ENCODE data around the gene C13orf42.

DNA sequence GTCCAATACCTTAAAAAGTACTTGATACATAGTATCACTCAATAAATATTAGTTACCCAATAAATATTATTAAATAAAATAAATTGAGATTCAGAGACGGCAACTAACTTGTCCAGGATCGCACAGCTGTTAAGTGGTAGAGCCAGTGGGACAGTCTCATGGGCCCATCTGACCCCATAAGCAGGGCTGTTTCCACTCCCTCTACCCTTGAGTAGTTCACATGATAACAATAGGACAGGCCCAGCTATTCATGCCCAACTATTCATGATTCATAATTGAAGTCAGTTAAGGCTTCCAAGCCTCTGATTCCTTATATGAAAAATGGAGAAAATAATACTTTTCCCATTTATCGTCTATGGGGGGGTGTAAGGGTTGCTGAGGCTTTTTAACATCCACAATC lies 78.2 kb downstream of the C13orf42 start:
- TF ChIP-seq, protein P1, sequence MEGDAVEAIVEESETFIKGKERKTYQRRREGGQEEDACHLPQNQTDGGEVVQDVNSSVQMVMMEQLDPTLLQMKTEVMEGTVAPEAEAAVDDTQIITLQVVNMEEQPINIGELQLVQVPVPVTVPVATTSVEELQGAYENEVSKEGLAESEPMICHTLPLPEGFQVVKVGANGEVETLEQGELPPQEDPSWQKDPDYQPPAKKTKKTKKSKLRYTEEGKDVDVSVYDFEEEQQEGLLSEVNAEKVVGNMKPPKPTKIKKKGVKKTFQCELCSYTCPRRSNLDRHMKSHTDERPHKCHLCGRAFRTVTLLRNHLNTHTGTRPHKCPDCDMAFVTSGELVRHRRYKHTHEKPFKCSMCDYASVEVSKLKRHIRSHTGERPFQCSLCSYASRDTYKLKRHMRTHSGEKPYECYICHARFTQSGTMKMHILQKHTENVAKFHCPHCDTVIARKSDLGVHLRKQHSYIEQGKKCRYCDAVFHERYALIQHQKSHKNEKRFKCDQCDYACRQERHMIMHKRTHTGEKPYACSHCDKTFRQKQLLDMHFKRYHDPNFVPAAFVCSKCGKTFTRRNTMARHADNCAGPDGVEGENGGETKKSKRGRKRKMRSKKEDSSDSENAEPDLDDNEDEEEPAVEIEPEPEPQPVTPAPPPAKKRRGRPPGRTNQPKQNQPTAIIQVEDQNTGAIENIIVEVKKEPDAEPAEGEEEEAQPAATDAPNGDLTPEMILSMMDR (IDR thresholded peaks at IDR 0.05), result no peak
- TF ChIP-seq POLR2AphosphoS5 (IDR thresholded peaks at IDR 0.05), result no peak
- TF ChIP-seq POLR2A (IDR thresholded peaks at IDR 0.05), result no peak
